GM19193 (cell line): Measurements from ENCODE around the gene FUT6.

ENCODE experiments used
- POLR2A ChIP-seq: IDR thresholded peaks from 4 replicates; pipeline ENCODE4 v1.6.1; 2011; ENCODE audit not compliant: insufficient read depth, insufficient read length; ENCODE audit errors: extremely low read depth

FUT6 gene

DNA sequence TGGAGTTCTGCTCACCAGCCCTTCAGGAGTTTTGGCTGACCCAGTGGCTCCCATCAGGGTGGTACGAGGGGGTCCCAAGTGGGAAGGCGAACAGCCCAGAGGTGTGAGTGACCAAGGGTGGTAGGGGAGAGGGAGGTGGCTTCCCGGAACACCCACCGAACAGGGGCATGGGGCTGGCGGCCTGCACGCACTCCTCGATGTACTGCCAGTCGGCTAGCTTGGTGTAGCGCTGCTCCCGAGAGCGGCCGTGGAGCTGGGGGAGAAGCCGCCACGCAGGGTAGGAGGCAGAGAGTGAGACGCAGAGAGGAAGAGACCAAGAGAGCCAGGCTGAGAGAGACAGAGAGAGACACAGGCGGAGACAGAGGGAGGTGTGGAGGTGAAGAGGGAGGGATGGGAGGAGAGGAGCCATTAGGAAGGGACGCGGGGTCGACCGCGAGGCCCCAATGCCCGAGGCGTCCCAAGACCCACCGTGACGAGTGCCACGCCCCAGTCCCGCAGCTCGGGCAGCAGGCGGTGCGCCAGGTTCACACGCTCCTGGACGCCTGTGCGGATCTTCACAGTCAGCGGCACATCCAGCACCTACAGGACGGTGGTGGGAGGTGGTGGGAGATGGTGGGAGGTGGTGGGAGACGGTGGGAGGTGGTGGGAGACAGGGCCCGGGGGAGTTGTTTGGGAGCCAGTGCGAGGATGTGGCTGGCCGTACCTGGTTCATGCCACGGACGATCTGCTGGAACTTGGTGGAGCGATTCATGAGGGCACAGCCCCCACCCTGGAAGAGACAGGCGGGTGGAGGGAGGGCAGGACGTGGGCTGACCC is 52.7 kb downstream of the FUT6 start:
- TF ChIP-seq POLR2A, result no peak

- no peak for TF ChIP-seq POLR2A
Measured at GRCh38 chr19:5785423-5785822, 54.1 kb downstream of the FUT6 start.

DNA sequence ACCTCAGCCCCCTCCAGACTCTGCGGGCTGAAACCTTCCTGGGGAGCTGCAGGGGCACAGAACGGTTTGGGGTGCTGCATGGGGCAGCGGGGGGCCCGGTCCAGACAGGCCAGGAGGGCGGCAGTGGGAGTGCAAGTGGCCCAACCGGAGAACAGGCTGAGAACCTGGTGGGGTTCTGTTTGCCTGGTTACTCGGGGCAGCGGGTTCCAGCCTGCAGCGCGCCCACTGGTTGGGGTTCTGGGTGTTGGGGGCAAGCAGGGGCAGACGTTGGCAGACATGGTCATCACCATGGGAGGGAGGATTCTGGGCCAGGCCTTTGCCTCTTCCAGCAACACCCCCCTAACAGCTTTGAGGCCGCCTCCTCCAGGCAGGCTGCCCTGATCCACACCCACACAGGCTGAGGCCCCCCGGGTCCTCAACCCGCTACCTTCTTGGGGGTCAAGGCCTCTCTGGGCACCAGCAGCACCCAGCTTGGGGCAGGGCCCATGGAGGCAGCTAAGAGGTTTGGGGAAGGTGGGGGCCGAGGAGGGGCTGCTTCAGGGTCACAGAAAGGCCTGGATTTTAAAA is 54.8 kb downstream of the FUT6 start, which contains the start of gene PRR22:
Gene PRR22, minus strand, starts transcription at position 166 of the 567 bp plus-strand sequence. Its CDS starts 86 bp downstream, at position 80.
- no peak for TF ChIP-seq POLR2A

- no peak for TF ChIP-seq POLR2A
Measured at GRCh38 chr19:5782945-5783919, 56.3 kb downstream of the FUT6 start.

- peak; percentile 13 for TF ChIP-seq POLR2A
Measured at GRCh38 chr19:5782322-5782721, 57.2 kb downstream of the FUT6 start.
